Putamen (tissue), 1 donor: ENCODE data around the gene DIP2C.

Experiments used
- DNase-seq: peaks from one replicate; pipeline ENCODE4 v3.0.0-alpha.2; 2016; ENCODE audit warnings: low spot score

Gene DIP2C

DNA sequence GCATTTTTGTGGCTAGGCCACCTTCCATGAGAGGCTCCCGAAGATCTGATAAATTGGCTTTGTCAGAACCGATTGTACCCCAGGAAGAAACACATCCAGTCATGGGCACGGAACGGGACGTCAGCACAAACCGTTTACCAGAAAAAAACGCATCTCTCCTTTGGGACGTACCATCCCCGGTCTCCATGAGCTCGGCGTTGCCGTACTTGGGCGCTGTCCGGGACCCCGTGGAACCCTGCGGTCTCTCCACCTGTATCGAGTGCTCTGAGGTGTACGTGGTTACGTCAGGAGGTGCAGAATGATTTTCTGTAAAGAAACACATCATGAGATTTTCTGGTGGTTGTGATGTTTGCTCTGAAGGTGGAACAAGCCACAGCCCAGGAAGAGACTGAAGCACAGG, 270.6 kb downstream of the DIP2C start:
- DNase-seq, result no peak

DNA sequence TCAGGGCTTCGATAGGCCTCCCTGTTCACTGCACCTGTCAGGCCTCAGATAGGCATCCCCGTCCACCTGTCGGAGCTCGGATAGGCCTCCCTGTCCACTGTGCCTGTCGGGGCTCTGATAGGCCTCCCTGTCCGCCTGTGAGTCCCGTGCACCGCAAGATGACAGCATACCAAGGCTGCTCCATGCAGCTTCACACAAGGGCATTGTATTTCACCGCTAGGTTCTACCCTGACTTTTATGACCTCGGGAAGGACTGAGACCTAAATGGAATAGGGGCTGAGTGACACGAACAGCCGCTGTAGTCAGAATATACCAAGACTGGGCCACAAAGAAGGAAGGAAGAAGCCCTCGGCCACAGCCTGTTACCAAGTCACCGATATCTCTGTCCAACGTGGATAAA, 271.2 kb downstream of the DIP2C start:
- no peak for DNase-seq

DNA sequence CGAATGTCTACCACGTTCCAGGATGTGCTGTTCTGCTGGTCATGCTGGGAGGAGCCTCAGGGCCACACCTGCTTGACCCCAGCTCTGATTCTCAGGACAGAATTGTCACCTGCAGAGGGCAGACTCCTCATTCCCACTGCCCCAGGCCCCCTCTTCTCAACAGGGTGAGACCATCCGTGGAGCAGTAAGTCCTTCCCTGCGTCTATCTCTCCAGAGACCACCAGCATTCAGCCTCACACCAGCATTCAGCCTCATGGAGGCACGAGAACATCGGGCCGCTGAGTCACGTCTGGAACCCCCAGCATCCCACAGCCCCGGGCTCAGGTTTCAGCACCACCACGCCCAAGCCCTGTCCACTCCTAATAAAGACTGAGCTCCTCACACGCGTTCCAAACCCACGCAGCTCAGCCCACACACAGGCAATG, 273.4 kb downstream of the DIP2C start:
- no peak for DNase-seq

DNA sequence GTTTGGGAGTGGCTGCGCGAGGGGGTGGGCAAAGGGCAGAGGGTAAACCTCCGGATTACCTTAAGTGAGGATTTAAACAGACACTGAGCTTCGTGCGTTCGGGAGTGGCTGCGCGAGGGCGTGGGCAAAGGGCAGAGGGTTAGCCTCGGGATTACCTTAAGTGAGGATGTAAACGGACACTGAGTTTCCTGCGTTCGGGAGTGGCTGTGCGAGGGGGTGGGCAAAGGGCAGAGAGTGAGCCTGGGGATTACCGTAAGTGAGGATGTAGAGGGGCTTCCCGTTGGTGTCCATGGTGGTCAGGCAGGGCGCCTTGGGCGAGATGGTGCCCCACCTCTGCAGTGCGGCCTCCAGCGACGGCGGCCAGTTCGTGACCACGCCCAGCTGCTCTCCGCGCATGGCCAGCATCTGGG, 275.8 kb downstream of the DIP2C start:
- DNase-seq, result no peak

DNA sequence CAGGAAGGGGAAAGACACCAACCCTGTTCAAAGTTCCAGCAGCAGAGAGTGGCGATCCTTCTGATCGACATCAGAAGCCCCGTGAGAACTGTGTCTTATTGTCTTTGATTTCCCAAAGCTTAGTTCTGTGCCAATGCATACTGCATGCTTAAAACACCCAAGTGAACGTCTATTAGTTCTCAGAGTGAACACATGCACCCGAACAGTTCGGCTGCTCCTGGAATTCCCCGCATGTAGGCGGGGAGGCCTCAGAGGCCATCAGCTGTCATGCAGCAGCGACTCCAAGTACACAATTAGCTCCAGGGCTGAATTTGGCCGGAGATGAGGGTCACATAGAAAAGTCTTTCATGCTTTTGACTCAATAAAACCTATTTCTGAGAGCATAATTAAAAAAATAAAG, 277.4 kb downstream of the DIP2C start:
- no peak for DNase-seq

DNA sequence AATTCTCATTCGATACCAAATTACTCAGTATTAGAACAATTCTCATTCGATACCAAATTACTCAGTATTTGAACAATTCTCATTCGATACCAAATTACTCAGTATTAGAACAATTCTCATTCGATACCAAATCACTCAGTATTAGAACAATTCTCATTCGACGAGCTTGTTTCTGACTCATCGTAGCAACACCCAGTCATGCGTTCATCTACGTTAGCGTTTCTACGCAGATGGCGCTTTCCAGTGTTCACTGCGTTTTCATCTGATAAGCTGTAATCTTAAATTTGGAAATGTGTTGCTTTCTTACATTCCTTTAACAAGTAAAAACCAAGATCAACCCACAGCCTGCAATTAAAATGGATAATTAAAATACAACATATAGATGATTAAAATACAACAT, 277.9 kb downstream of the DIP2C start:
- no peak for DNase-seq

DNA sequence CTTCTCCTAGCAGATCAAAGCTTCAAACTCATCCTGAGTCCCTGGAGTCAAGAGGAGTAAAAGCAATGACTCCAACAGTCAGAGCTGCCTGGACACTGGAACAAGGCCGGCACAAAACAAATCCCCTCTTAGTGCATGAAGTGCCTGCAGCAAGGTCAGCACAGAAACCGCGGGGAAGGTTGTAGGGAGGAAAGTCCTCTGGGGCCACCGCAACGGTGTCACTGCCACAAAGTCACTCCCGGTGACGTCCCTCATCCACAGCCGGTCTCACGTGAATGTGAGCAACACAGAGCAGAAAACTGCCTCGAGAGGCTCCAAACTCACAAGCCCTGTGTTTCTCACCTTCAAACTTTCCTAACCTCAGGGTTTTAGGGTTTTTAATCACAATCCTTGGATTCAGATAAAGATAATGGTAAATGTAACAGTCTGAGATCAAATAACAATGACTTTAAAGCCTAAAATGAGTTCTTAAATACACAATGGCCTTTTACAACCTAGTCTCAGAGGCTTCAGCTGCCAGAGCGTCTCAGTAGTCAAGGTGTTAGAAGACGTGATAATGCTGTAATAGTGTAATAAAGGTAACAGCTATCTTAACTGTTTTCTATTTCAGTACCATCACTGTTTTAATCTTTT, 279.9 kb downstream of the DIP2C start:
- no peak for DNase-seq

DNA sequence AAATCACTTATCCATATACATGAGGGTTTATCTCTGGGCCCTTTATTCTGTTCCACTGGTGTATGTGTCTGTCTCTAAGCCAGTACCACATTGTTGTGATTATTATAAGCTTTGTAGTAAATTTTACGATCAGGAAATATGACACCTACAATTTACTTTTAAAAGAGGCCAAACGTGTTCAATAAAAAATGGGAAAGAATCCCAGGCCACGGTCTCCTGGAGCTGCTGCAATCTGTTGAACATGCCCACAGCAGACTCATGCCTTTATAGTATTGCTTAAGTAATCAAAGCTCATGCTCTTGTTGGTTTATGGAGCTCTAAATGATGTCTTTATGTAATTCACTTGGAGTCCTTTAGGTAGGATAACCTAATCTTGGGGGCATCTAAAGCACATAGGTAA, 281.2 kb downstream of the DIP2C start:
- no peak for DNase-seq

DNA sequence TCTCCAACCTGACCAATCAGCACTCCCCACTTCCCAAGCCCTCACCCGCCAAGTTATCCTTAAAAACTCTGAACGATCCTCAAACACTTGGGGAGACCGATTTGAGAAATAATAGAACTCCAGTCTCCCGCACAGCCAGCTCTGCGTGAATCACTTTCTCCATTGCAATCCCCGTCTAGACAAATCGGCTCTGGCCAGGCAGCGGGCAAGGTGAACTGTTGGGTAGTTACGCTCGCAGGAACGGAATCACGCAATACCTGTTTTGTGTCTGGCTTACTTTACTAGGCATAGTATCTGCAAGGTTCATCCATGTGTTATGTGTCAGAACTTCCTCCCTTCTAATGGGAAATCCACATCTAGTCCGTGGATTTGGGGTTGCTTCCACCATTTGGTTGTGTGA, 282.5 kb downstream of the DIP2C start:
- DNase-seq, result no peak

DNA sequence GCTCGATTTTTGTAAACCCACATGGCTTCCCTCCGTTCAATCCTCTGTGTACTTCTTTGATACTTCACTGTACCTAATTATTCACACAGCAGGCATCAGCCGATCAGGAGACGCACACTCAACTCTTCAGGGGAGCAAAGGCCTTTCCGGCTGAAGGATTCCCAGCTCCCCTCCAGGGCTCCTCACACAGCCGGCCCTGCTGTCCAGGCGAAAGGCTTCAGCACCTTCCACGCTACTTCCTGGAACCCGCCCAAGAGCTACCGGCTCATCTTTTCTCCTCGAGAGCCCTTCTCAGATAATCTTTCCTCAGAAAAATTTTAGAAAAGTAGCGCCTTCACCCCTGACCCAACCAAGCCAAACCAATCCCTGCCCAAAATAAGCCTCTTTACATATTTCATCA, 283.8 kb downstream of the DIP2C start:
- no peak for DNase-seq

DNA sequence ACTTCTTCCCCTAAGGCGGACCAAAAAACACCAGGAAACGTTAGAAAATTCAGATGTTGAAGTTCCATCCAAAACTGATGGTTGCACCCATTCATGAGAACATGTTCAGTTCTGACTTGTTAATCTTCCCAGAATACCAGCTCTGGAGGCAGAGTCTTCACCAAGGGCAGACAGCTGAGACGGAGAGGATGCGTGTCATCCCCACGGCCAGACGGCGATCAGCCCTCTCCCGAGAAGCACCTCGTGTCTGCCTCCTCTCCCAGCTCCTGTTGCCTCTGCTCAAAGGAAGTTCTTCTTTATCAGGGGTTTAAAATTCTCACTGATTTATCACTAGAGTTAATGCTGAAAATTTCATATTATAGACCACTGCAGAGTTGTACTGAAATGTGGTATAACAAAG, 284.5 kb downstream of the DIP2C start:
- DNase-seq, result no peak

DNA sequence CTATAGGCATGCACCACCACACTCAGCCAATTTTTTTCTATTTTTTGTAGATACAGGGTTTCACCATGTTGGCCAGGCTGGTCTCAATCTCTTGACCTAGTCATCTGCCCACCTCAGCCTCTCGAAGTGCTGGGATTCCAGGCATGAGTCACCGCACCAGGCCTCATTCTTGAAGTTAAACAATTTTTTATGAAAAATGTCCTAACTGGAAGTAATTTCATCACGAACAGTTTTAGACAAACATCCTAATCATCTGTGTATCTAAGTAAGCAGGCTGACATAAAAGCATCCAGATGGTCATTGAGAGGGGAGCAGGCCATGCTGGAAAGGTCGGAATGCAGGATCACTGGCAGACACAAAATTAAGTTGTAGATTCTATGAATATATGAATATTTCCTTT, 285.1 kb downstream of the DIP2C start:
- DNase-seq, result no peak

DNA sequence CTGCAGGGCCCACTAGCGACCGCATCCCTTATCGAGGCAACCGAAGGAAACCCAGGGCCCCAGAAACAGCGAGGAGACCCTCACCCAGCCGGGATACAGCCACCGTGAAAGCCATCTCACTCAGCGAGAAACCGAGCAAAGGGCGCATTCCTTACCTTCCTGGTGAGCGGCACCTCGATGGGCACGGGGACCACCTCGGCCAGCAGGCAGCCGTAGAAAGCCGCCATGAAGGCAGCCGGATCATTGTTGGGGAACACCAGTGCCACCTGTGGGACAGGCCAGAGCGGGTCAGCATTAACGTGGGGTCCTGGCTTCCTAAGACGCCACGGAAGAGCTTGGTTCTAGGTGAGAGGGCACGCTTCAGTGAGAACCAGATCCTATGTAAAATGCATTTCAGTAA, 290.5 kb downstream of the DIP2C start:
- no peak for DNase-seq

DNA sequence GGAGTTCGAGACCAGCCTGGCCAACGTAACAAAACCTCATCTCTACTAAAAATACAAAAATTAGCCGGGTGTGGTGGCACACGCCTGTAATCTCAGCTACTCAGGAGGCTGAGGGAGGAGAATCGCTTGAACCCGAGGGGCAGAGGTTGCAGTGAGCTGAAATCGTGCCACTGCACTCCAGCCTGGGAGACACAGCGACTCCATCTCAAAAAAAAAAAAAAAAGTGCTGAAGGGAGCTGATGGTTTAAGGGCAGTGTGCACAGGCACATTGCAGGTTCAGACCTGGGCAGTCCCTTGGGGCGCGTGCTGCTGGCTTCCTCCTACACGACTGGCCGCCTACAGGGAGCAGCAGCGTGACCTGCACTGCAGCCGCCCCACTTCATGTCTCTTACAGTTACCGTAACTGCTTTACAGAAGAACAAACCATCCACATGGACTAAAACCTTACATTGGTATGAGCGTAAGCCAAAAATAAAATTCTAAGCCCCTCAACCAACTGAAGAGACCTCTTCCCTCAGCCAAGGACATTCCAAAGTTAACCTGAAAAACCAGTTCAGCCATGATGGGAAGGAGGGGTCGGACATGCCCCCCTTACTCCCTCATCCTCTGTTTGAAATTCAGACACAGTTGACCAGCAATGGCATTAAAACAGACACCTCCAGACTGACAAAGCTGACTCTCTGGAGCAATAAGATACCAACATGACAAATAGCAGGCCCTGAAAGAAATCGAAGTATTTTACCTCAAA, 292.0 kb downstream of the DIP2C start:
- DNase-seq, result no peak

DNA sequence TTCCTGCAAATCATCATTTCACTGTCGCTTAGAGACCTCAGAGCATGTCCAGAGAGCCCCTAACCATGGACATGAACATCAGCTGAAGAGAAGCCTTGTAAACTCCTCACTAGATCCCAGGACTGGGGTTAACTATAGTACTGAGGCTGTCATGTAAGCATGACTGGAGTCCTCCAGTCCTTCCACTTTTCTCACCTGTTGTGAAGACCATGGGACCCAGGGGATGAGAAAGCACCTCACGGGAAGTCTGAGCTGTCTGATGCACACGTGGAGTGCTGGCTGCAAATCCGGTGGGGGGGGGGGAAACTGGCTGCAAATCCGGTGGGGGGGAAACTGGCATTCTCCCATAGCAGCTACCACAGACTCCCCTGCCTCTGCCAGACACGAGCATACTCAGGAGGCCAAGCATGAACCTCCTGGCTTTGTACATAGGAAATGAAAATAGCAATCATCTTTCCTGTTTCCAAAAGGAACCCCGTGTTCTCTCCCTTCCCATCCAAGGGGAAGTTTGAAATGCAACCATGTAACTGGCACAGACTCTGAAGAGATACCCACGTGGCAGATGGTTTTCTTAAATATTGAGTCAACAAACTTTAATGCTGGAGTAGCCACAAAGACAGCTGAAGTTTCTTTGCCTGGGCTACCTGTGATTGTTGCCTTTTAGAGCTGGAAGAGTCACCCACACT, 292.8 kb downstream of the DIP2C start:
- DNase-seq, result no peak

DNA sequence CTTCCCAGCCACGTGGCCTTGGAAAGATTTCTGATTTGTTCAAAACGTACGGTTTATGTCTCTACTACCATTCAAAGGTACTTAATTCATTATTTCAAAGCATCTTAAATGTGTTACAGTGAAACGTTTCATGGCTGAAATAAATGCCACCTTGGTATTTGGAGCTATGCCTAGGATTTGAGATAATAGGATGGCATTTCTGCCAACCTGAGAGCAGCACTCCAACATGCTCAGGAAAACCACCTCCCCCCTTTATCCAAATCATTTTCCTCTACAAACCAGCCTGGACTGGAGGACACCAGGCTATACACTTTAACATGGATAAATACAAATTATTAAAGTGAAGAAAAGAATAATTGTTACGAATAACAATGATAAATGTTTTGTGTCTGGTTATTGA, 293.4 kb downstream of the DIP2C start:
- no peak for DNase-seq

DNA sequence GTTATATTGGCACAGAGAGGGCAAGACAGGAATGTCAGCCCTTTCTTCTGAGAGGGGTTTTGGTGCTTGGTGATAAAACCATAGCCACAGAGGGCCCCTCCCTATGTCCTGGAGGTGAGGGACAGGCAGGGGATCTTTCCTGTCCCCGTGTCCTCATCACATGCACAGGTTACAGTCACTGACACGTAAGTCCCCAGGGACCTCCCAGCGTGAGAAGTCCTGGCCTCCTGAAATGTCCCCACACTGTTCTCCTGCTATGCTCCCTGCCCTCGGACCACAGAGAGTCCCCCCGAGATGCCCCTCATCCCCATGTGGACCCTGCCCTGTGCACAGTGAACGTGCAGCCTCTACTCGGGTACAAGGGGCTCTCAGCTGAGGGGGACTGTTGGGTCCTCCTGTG, 293.8 kb downstream of the DIP2C start:
- DNase-seq, result no peak

DNA sequence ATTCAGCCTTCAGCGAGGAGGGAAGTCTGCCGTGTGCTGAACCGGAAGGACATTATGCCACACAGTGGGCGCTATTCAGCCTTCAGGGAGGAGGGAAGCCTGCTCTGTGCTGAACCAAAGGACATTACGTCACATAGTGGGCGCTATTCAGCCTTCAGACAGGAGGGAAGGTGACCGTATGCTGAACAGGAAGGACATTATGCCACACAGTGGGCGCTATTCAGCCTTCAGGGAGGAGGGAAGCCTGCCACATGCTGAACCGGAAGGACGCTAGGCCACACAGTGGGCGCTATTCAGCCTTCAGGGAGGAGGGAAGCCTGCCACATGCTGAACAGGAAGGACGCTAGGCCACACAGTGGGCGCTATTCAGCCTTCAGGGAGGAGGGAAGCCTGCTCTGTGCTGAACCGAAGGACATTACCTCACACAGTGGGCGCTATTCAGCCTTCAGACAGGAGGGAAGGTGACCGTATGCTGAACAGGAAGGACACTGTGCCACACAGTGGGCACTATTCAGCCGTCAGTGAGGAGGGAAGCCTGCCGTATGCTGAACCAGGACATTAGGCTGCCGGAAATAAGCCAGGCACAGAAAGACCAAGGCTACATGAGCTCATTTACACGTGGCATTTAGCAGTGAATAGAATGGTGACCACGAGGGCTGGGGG, 294.9 kb downstream of the DIP2C start:
- DNase-seq, result peak; percentile 89

DNA sequence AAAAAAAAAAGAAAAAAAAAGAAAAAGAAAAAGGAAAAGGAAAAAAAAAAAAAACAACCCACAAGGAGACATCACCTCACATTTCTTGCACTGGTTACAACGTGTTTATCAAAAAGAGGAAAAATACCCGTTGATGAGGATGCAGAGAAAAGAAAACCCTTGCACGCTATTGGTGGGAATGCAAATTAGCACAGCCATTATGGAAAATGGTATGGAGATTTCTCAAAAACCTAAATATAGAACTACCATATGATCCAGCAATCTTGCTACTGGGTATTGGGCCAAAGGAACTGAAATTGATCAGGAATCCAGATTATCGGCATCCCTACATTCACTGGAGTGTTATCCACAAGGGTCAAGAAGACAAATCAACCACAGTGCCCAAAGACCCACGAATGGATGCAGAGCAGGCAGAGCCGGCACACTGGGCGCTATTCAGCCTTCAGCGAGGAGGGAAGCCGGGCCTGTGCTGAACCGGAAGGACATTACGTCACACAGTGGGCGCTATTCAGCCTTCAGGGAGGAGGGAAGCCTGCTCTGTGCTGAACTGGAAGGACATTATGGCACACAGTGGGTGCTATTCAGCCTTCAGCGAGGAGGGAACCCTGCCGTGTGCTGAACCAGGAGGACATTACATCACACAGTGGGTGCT, 295.6 kb downstream of the DIP2C start:
- no peak for DNase-seq

DNA sequence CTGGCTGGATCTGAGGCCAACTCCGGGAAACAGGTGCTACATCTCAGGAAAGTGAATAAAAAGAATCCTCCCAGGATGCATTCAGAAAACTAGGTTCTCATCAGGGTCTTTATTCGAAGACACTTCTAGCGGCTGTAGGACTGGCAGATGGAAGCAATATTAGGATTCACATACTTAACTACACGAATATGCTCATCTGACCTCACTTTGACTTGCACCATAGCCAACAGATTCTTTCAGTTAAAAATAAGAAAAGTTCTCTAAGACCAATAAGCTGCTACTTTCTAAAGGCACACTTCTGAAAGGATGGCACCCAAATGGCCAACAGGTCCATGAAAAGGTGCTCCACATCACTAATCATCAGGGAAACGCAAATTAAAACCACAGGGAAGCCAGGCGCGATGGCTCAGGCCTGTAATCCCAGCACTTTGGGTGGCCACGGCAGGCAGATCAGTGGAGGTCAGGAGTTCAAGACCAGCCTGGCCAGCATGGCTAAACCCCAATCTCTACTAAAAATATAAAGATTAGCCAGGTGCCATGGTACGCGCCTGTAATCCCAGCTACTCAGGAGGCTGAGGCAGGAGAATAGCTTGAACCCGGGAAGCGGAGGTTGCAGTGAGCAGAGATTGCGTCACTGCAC, 296.2 kb downstream of the DIP2C start:
- no peak for DNase-seq

DNA sequence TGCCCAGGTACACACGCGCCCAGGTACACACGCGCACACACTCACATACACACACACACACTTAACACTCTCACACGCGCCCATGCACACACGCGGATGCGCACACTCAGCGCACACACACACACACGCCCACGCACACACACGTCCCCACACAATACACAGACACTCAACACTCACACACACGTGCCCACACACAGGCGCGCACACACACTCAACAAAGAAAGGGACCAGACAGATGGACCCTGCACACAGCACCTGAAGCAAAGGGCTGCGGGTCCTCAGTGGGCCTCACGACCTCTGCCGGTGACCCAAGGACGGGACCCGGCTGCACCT, 296.8 kb downstream of the DIP2C start:
- no peak for DNase-seq
